Measurements from ENCODE around the gene WFDC6. TPM values are rescaled to one million over a fixed set of nuclear protein-coding genes. Genes with fewer than 3 reads are reported as not detected.

The WFDC6 gene
- total RNA-seq, 1 donor from 2014 or later = not detected

DNA sequence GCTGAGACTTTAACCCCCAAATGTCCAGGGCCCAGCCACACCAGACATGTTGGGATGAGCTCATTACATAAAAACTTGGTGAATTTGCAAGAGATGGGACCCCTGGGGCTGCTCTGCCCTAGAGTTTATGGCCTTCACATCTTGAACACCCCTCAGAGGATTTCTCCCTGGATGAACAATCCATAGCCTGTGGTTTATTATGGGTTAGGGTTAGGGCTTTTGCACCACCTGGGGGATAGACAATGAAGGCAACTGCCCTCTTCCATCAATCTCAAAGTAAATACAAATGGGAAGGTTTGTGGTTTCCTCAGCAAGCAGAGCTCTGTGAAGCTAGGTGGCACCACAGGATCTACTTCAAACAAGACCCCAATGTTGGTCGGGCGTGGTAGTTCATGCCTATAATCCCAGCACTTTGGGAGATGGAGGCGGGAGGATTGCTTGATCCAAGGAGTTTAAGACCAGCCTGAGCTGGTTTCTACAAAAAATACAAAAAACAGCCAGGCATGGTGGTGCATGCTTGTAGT is 41.2 kb downstream of the WFDC6 start:
- intact Hi-C loops (cut with micrococcal nuclease) = no loop called here
- TF ChIP-seq, protein P1, sequence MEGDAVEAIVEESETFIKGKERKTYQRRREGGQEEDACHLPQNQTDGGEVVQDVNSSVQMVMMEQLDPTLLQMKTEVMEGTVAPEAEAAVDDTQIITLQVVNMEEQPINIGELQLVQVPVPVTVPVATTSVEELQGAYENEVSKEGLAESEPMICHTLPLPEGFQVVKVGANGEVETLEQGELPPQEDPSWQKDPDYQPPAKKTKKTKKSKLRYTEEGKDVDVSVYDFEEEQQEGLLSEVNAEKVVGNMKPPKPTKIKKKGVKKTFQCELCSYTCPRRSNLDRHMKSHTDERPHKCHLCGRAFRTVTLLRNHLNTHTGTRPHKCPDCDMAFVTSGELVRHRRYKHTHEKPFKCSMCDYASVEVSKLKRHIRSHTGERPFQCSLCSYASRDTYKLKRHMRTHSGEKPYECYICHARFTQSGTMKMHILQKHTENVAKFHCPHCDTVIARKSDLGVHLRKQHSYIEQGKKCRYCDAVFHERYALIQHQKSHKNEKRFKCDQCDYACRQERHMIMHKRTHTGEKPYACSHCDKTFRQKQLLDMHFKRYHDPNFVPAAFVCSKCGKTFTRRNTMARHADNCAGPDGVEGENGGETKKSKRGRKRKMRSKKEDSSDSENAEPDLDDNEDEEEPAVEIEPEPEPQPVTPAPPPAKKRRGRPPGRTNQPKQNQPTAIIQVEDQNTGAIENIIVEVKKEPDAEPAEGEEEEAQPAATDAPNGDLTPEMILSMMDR (IDR thresholded peaks at IDR 0.05; ENCODE audit: borderline replicate concordance) = no peak
- no peaks in the 10 kb centered on the region for H3K36me3 ChIP-seq
- H3K4me3 ChIP-seq = no peak overlapping the region
- H3K9me3 ChIP-seq (replicated peaks) = no peaks in the 10 kb centered on the region
- peaks cover 16% of the 10 kb centered on the region for H3K4me1 ChIP-seq
- H3K27me3 ChIP-seq (ENCODE audit: low read depth) = peaks cover 55% of the 10 kb centered on the region
- H3K27ac ChIP-seq (replicated peaks) = no peak overlapping the region
- no peak for DNase-seq

- TF ChIP-seq, protein P1 (IDR thresholded peaks at IDR 0.05; ENCODE audit: borderline replicate concordance) = no peak
- Histone ChIP-seq H3K9me3 (replicated peaks) (no peaks in the 10 kb centered on the region), H3K36me3 (no peaks in the 10 kb centered on the region), H3K27ac (replicated peaks) (no peak overlapping the region), H3K27me3 (ENCODE audit: low read depth) (peaks cover 63% of the 10 kb centered on the region), H3K4me3 (no peak overlapping the region), H3K4me1 (no peaks in the 10 kb centered on the region)
- intact Hi-C loops (cut with micrococcal nuclease) = no loop called here
- no peak for DNase-seq
Measured at GRCh38 chr20:45496166-45496565, 43.1 kb downstream of the WFDC6 start.

DNA sequence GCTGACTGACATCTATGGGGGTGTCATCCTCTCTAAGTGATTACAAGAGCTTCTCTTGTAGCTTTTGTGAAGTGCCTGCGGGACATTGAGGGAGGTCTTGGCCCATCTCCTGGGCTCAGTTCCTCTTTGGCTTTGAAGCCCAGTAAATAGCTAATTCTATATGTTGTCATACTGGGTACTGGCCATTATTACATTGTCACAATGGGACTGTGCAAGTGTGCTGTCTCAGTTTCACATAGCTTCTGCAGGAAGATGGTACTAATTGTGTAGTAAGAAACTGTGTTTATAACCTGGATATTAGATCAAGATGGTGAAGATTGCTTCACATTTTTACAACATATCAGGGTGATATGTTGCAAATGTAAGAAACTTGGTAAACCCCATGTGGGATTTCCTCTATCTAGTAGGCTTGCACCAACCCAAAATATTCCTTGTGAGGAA is 43.8 kb downstream of the WFDC6 start:
- intact Hi-C loops (cut with micrococcal nuclease) = no loop called here
- Histone ChIP-seq H3K27me3 (ENCODE audit: low read depth) (peaks cover 64% of the 10 kb centered on the region), H3K36me3 (no peaks in the 10 kb centered on the region), H3K4me3 (no peak overlapping the region), H3K9me3 (replicated peaks) (no peaks in the 10 kb centered on the region), H3K4me1 (no peaks in the 10 kb centered on the region), H3K27ac (replicated peaks) (no peak overlapping the region)
- TF ChIP-seq, protein P1 (IDR thresholded peaks at IDR 0.05; ENCODE audit: borderline replicate concordance) = no peak
- DNase-seq = no peak

GRCh38 chr20:45489083-45489531 is 50.2 kb downstream of the WFDC6 start:
- no peak overlapping the region for H3K27ac ChIP-seq (replicated peaks)
- no peak overlapping the region for H3K4me3 ChIP-seq
- peaks cover 77% of the 10 kb centered on the region for H3K27me3 ChIP-seq (ENCODE audit: low read depth)
- H3K4me1 ChIP-seq = no peaks in the 10 kb centered on the region
- H3K9me3 ChIP-seq (replicated peaks) = no peaks in the 10 kb centered on the region
- H3K36me3 ChIP-seq = no peaks in the 10 kb centered on the region
- TF ChIP-seq, protein P1 (IDR thresholded peaks at IDR 0.05; ENCODE audit: borderline replicate concordance) = no peak
- intact Hi-C loops (cut with micrococcal nuclease) = no loop called here
- DNase-seq = no peak

- no peaks in the 10 kb centered on the region for H3K36me3 ChIP-seq
- intact Hi-C loops (cut with micrococcal nuclease) = no loop called here
- H3K4me3 ChIP-seq = no peak overlapping the region
- H3K9me3 ChIP-seq (replicated peaks) = no peaks in the 10 kb centered on the region
- H3K4me1 ChIP-seq = no peaks in the 10 kb centered on the region
- H3K27me3 ChIP-seq (ENCODE audit: low read depth) = peaks cover 90% of the 10 kb centered on the region
- DNase-seq = no peak
- no peak overlapping the region for H3K27ac ChIP-seq (replicated peaks)
- TF ChIP-seq, protein P1 (IDR thresholded peaks at IDR 0.05; ENCODE audit: borderline replicate concordance) = no peak
Measured at GRCh38 chr20:45487231-45487635, 52.0 kb downstream of the WFDC6 start.
